Subcutaneous abdominal adipose tissue (tissue), 5 donors: ENCODE measurements around the gene TMEM169.

Source experiments
- H3K27ac ChIP-seq: one replicate; pipeline ENCODE4 v1.7.0; 2013; ENCODE audit warnings: low read depth, mild to moderate bottlenecking, inconsistent platforms, low read length, moderate library complexity
- H3K27me3 ChIP-seq, 5 donors: one replicate each; pipeline ENCODE4 v1.7.0; 2013; ENCODE audit warnings: low read length in 5 of 5, inconsistent platforms in 1 of 5; ENCODE audit not compliant: control insufficient read depth in 5 of 5, insufficient read depth in 4 of 5
- H3K36me3 ChIP-seq, 5 donors: one replicate each; pipeline ENCODE4 v1.7.0; 2013; ENCODE audit warnings: low read length in 5 of 5; ENCODE audit not compliant: control insufficient read depth in 5 of 5, insufficient read depth in 5 of 5
- H3K4me1 ChIP-seq, 5 donors: one replicate each; pipeline ENCODE4 v1.7.0; 2013; ENCODE audit warnings: low read length in 5 of 5, mild to moderate bottlenecking in 3 of 5, moderate library complexity in 1 of 5; ENCODE audit not compliant: control insufficient read depth in 5 of 5, insufficient read depth in 5 of 5
- H3K4me3 ChIP-seq, 5 donors: one replicate each; pipeline ENCODE4 v1.7.0; 2013; ENCODE audit warnings: low read length in 5 of 5, low read depth in 1 of 5
- H3K9ac ChIP-seq, 5 donors: one replicate each; pipeline ENCODE4 v1.7.0; 2013; ENCODE audit warnings: low read length in 5 of 5, mild to moderate bottlenecking in 4 of 5, moderate library complexity in 3 of 5
- H3K9me3 ChIP-seq, 5 donors: one replicate each; pipeline ENCODE4 v1.7.0; 2013; ENCODE audit warnings: low read length in 5 of 5; ENCODE audit not compliant: control insufficient read depth in 5 of 5
- donor health status: healthy.
- donor health status: healthy.
- donor health status: healthy.
- donor health status: healthy.
- donor health status: healthy.

The TMEM169 gene

DNA sequence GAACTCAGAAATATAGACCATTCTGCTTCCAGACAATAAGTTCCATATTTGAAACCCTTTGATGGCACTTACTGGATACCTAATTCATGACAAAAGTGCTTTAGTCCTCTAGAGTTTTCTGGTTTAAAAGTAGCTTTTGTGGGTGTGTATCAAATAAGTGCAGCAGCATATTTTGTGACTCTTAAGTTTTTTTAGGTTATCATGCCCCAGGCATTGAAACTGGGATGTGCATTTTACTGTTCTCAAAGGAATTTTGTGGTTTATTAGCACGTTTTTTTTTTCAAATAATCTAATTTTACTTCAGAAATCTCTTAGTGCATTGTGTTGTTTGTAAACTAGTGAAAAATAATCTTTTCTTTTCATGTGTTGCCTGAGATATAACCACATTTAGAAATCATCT, 28.9 kb downstream of the TMEM169 start:
- Histone ChIP-seq H3K36me3 (peaks cover 16 to 34% (median 32%) of the 10 kb centered on the region in 5 donors), H3K27ac (peak overlapping the region; percentile 91), H3K4me3 (peak overlapping the region in 2 of 5 donors; percentile 95 to 97), H3K4me1 (peaks cover 2 to 40% (median 35%) of the 10 kb centered on the region in 5 donors), H3K9me3 (no peaks in the 10 kb centered on the region), H3K9ac (peak overlapping the region; percentile 88 to 99 (median 97)), H3K27me3 (no peaks in the 10 kb centered on the region)

- Histone ChIP-seq H3K4me3 (no peak overlapping the region), H3K36me3 (peaks cover 16 to 34% (median 32%) of the 10 kb centered on the region in 5 donors), H3K9me3 (no peaks in the 10 kb centered on the region), H3K27me3 (no peaks in the 10 kb centered on the region), H3K27ac (no peak overlapping the region), H3K4me1 (peaks cover 2 to 40% (median 35%) of the 10 kb centered on the region in 5 donors), H3K9ac (peak overlapping the region in 4 of 5 donors; percentile 42 to 98 (median 92))
Measured at GRCh38 chr2:216111122-216111521, 29.4 kb downstream of the TMEM169 start.

GRCh38 chr2:216112926-216113325, 31.2 kb downstream of the TMEM169 start:
- Histone ChIP-seq H3K4me1 (peaks cover 2 to 37% (median 36%) of the 10 kb centered on the region in 5 donors), H3K36me3 (peaks cover 23 to 52% (median 40%) of the 10 kb centered on the region in 5 donors), H3K9me3 (no peaks in the 10 kb centered on the region), H3K27me3 (no peaks in the 10 kb centered on the region), H3K4me3 (no peak overlapping the region), H3K9ac (no peak overlapping the region), H3K27ac (no peak overlapping the region)

DNA sequence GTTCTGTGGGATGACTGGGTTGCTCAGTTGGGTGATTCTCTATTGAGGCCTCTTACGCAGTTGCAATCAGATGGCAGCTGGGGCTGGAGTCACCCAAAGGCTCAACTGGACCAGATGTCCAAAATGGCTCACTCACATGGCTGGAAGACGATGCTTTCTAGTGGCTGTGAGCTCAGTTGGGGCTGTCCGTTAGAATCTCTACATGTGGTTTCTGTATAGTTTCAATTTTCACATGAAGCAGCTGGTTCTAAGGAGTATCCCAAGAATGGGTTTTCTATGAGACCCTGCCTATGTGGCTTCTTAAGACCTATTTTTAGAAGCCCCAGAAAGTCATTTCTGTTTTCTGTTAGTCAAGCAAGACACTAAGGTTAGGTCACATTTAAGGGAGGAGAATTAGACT, 31.9 kb downstream of the TMEM169 start:
- no peaks in the 10 kb centered on the region for H3K9me3 ChIP-seq
- no peak overlapping the region for H3K9ac ChIP-seq
- H3K4me3 ChIP-seq: no peak overlapping the region
- H3K36me3 ChIP-seq: peaks cover 26 to 57% (median 42%) of the 10 kb centered on the region in 5 donors
- H3K27ac ChIP-seq: no peak overlapping the region
- peaks cover 4 to 37% (median 35%) of the 10 kb centered on the region in 5 donors for H3K4me1 ChIP-seq
- no peaks in the 10 kb centered on the region for H3K27me3 ChIP-seq

- H3K9me3 ChIP-seq: no peaks in the 10 kb centered on the region
- H3K27ac ChIP-seq: peak overlapping the region; percentile 7
- H3K27me3 ChIP-seq: no peaks in the 10 kb centered on the region
- H3K9ac ChIP-seq: no peak overlapping the region
- H3K4me3 ChIP-seq: peak overlapping the region in 1 of 5 donors; percentile 71
- peaks cover 31 to 62% (median 46%) of the 10 kb centered on the region in 5 donors for H3K36me3 ChIP-seq
- H3K4me1 ChIP-seq: peaks cover 2 to 42% (median 39%) of the 10 kb centered on the region in 5 donors
Measured at GRCh38 chr2:216114382-216114713, 32.6 kb downstream of the TMEM169 start.

GRCh38 chr2:216114714-216115531, 33.2 kb downstream of the TMEM169 start:
- Histone ChIP-seq H3K4me1 (peaks cover 2 to 44% (median 40%) of the 10 kb centered on the region in 5 donors), H3K9ac (peak overlapping the region in 4 of 5 donors; percentile 68 to 83 (median 74)), H3K9me3 (no peaks in the 10 kb centered on the region), H3K27me3 (no peaks in the 10 kb centered on the region), H3K36me3 (peaks cover 32 to 68% (median 47%) of the 10 kb centered on the region in 5 donors), H3K27ac (peak overlapping the region; percentile 84), H3K4me3 (peak overlapping the region; percentile 70 to 84 (median 72))

DNA sequence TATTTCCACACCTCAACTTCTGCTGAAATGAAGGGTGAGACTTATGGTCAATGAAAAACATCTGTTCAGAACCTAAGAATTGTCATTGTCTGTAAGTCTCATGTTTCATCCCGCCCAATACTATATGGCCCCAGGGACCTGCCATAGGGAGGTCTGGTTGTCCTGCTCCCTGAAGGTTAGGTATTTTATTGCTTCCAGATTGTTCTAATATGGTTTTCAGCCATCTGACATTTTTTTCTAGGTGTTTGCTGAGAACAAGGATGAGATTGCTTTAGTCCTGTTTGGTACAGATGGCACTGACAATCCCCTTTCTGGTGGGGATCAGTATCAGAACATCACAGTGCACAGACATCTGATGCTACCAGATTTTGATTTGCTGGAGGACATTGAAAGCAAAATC, 34.7 kb downstream of the TMEM169 start:
- Histone ChIP-seq H3K27ac (no peak overlapping the region), H3K9ac (no peak overlapping the region), H3K9me3 (no peaks in the 10 kb centered on the region), H3K4me3 (no peak overlapping the region), H3K36me3 (peaks cover 41 to 77% (median 50%) of the 10 kb centered on the region in 5 donors), H3K27me3 (no peaks in the 10 kb centered on the region), H3K4me1 (peaks cover 2 to 35% (median 32%) of the 10 kb centered on the region in 5 donors)

- Histone ChIP-seq H3K27ac (no peak overlapping the region), H3K36me3 (peaks cover 43 to 77% (median 55%) of the 10 kb centered on the region in 5 donors), H3K27me3 (no peaks in the 10 kb centered on the region), H3K4me3 (no peak overlapping the region), H3K9me3 (no peaks in the 10 kb centered on the region), H3K4me1 (peaks cover 2 to 35% (median 32%) of the 10 kb centered on the region in 5 donors), H3K9ac (no peak overlapping the region)
Measured at GRCh38 chr2:216117561-216118340, 36.0 kb downstream of the TMEM169 start.

GRCh38 chr2:216118474-216118873, 36.8 kb downstream of the TMEM169 start:
- Histone ChIP-seq H3K36me3 (peaks cover 42 to 77% (median 55%) of the 10 kb centered on the region in 5 donors), H3K27ac (peak overlapping the region; percentile 55)

More at GRCh38 chr2:216118474-216118873, 36.8 kb downstream of the TMEM169 start:
- peak overlapping the region in 1 of 5 donors; percentile 53 for H3K9ac ChIP-seq
- no peaks in the 10 kb centered on the region for H3K27me3 ChIP-seq
- H3K9me3 ChIP-seq: no peaks in the 10 kb centered on the region
- H3K4me1 ChIP-seq: peaks cover 2 to 35% (median 32%) of the 10 kb centered on the region in 5 donors
- no peak overlapping the region for H3K4me3 ChIP-seq
